HUES64 (cell line): ENCODE measurements around the gene SRGN.

Experiments used
- H3K27ac ChIP-seq: 2 replicates; pipeline ENCODE4 v1.7.0; 2013; ENCODE audit warnings: low read depth, low read length, inconsistent platforms
- H3K27me3 ChIP-seq: 2 replicates; pipeline ENCODE4 v1.6.1; 2013; ENCODE audit warnings: mild to moderate bottlenecking, low read length; ENCODE audit not compliant: insufficient read depth
- H3K36me3 ChIP-seq: 2 replicates; pipeline ENCODE4 v1.6.1; 2013; ENCODE audit warnings: mild to moderate bottlenecking, low read length; ENCODE audit not compliant: insufficient read depth
- H3K4me1 ChIP-seq: 2 replicates; pipeline ENCODE4 v1.6.1; 2013; ENCODE audit warnings: mild to moderate bottlenecking, low read length, moderate library complexity; ENCODE audit not compliant: insufficient read depth
- H3K4me3 ChIP-seq: 2 replicates; pipeline ENCODE4 v1.5.1; 2013; ENCODE audit warnings: mild to moderate bottlenecking, low read length, moderate library complexity
- H3K9ac ChIP-seq: 2 replicates; pipeline ENCODE4 v1.6.1; 2013; ENCODE audit warnings: mild to moderate bottlenecking, low read depth, low read length
- H3K9me3 ChIP-seq: 2 replicates; pipeline ENCODE4 v1.6.1; 2013; ENCODE audit warnings: low read depth, low read length; ENCODE audit not compliant: insufficient read depth
- WGBS: fragments of 150-250, 120-280 bp; methylation state at CpG from one replicate; pipeline ENCODE4 v1.1.7; 2013; ENCODE audit warnings: missing lambda C conversion rate; 5-methylcytosine and 5-hydroxymethylcytosine counted together

The SRGN gene

GRCh38 chr10:69074532-69074931 is 13.4 kb upstream of the SRGN start:
- Histone ChIP-seq H3K9ac (no peak overlapping the region), H3K27ac (no peak overlapping the region), H3K4me3 (no peak overlapping the region), H3K36me3 (no peaks in the 10 kb centered on the region), H3K27me3 (no peaks in the 10 kb centered on the region), H3K4me1 (no peaks in the 10 kb centered on the region), H3K9me3 (no peaks in the 10 kb centered on the region)
- WGBS: 91% methylated on average over 4 of the region's 4 CpGs

DNA sequence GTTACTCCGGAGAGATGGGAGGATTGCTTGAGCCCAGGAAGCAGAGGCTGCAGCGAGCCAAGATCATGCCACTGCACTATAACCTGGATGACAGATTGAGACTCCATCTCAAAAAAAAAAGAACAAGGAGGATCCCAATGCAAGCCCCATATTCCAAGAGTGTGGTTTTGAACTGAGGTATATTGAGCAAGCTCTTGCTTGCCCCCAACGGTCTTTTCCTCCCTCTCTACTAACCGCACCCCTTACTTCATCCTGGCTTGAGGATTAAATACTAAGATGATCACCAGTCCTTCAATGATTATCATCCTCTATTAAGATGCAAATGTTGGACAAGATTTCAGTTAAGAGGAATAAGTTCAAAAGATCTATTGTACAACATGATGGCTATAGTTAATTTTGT is 12.5 kb upstream of the SRGN start:
- Histone ChIP-seq H3K4me1 (no peaks in the 10 kb centered on the region), H3K9ac (no peak overlapping the region), H3K9me3 (no peaks in the 10 kb centered on the region), H3K27me3 (no peaks in the 10 kb centered on the region), H3K36me3 (no peaks in the 10 kb centered on the region), H3K27ac (no peak overlapping the region), H3K4me3 (no peak overlapping the region)
- WGBS: 93% methylated on average over 4 of the region's 4 CpGs

- no peaks in the 10 kb centered on the region for H3K9me3 ChIP-seq
- H3K4me3 ChIP-seq: no peak overlapping the region
- no peaks in the 10 kb centered on the region for H3K27me3 ChIP-seq
- H3K27ac ChIP-seq: no peak overlapping the region
- no peak overlapping the region for H3K9ac ChIP-seq
- 93% methylated on average over 2 of the region's 2 CpGs for WGBS
- H3K4me1 ChIP-seq: no peaks in the 10 kb centered on the region
- no peaks in the 10 kb centered on the region for H3K36me3 ChIP-seq
Measured at GRCh38 chr10:69078311-69078710, 9.6 kb upstream of the SRGN start.

- Histone ChIP-seq H3K27ac (no peak overlapping the region), H3K9ac (no peak overlapping the region), H3K4me1 (no peaks in the 10 kb centered on the region), H3K4me3 (no peak overlapping the region), H3K27me3 (no peaks in the 10 kb centered on the region), H3K9me3 (no peaks in the 10 kb centered on the region), H3K36me3 (no peaks in the 10 kb centered on the region)
- 92% methylated on average over 3 of the region's 4 CpGs for WGBS
Measured at GRCh38 chr10:69080226-69080625, 7.7 kb upstream of the SRGN start.

DNA sequence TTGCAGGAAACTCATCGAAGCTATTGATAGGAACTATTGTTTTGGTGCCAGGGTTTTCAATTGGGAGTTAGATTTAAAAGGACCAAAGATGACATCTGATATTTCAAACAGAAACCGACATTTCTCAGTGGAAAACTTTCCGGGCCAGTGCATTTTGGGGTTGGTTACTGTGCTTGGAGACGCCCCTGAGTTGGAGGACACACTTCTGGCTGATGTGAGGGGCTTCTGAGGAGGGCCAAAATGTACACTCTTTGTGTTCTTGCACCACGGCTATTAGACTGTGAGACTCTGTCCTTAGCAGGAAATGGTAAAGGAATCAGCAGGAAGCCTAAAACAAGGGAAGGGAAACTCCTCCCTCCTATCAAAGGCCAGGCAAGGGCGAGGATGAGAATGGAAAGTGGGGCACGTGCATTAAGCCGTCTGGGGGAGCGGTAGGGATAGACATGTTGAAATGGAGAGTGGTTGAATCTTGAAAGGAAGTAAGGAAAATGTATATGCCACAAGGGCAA is 1.8 kb upstream of the SRGN start:
- Histone ChIP-seq H3K4me1 (peaks cover 8% of the 10 kb centered on the region), H3K27me3 (no peaks in the 10 kb centered on the region), H3K4me3 (no peak overlapping the region), H3K36me3 (no peaks in the 10 kb centered on the region), H3K9ac (no peak overlapping the region), H3K9me3 (no peaks in the 10 kb centered on the region), H3K27ac (no peak overlapping the region)
- 56% methylated on average over 9 of the region's 9 CpGs for WGBS

GRCh38 chr10:69088471-69088769 is 517 bp downstream of the SRGN start:
- Histone ChIP-seq H3K4me1 (peaks cover 8% of the 10 kb centered on the region), H3K9ac (no peak overlapping the region), H3K9me3 (no peaks in the 10 kb centered on the region), H3K27ac (no peak overlapping the region), H3K4me3 (no peak overlapping the region), H3K36me3 (no peaks in the 10 kb centered on the region), H3K27me3 (no peaks in the 10 kb centered on the region)
- 100% methylated on average over 2 of the region's 3 CpGs for WGBS

- H3K9ac ChIP-seq: no peak overlapping the region
- 90% methylated on average over 9 of the region's 10 CpGs for WGBS
- no peaks in the 10 kb centered on the region for H3K27me3 ChIP-seq
- H3K36me3 ChIP-seq: no peaks in the 10 kb centered on the region
- no peak overlapping the region for H3K4me3 ChIP-seq
- no peaks in the 10 kb centered on the region for H3K9me3 ChIP-seq
- H3K27ac ChIP-seq: no peak overlapping the region
- H3K4me1 ChIP-seq: peaks cover 8% of the 10 kb centered on the region
Measured at GRCh38 chr10:69088801-69089501, 1.0 kb downstream of the SRGN start.

- Histone ChIP-seq H3K9me3 (no peaks in the 10 kb centered on the region), H3K36me3 (no peaks in the 10 kb centered on the region), H3K9ac (no peak overlapping the region), H3K4me1 (peaks cover 8% of the 10 kb centered on the region), H3K27me3 (no peaks in the 10 kb centered on the region), H3K4me3 (no peak overlapping the region), H3K27ac (no peak overlapping the region)
- 84% methylated on average over 16 of the region's 16 CpGs for WGBS
Measured at GRCh38 chr10:69089638-69090599, 2.0 kb downstream of the SRGN start.

GRCh38 chr10:69090685-69091084 is 2.8 kb downstream of the SRGN start:
- no peaks in the 10 kb centered on the region for H3K36me3 ChIP-seq
- H3K27ac ChIP-seq: no peak overlapping the region
- no peaks in the 10 kb centered on the region for H3K27me3 ChIP-seq
- 100% methylated on average over 1 of the region's 1 CpG for WGBS
- no peak overlapping the region for H3K9ac ChIP-seq
- H3K4me1 ChIP-seq: peaks cover 6% of the 10 kb centered on the region
- H3K4me3 ChIP-seq: no peak overlapping the region
- no peaks in the 10 kb centered on the region for H3K9me3 ChIP-seq

DNA sequence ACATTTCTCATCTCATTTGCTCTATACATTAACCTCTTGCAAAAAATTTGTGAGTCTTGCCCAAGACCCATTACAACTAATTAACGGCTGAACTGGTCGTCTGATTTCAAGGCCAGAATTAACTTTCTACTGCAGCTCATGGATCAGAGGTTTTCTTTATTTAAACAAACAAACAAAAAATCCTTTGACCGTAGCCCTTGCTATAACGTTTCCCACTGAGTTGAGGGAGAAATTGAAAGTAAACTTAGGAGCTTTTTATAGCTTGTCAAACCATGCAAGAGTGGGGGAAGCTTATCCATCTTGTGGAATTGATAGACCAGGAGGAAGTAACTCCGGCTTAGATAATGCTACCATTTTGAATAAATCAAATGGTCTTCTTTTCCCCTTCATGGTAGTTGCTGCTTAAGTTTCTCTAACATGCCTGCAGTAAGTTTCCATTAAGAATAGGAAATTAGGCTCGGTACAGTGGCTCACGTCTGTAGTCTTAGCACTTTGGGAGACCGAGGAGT is 3.3 kb downstream of the SRGN start:
- Histone ChIP-seq H3K27ac (no peak overlapping the region), H3K4me1 (0 out of 2 replicates have a peak, but pooled peaks cover 1% of the 10 kb centered on the region), H3K27me3 (no peaks in the 10 kb centered on the region), H3K9ac (no peak overlapping the region), H3K4me3 (no peak overlapping the region), H3K36me3 (no peaks in the 10 kb centered on the region), H3K9me3 (no peaks in the 10 kb centered on the region)
- 93% methylated on average over 8 of the region's 8 CpGs for WGBS
